ENCODE results near the gene REN.

REN gene

GRCh38 chr1:204152310-204153044 lies 13.7 kb downstream of the REN start:
- DNase-seq: no peak

- no peak for DNase-seq
These were observed 14.4 kb downstream of the REN start, which contains the start of gene ETNK2 for GRCh38 chr1:204151552-204152309. Gene ETNK2, minus strand, starts transcription at chr1:204152044. Its CDS starts 192 bp downstream, at chr1:204151852.

- DNase-seq: no peak
These were observed 15.2 kb downstream of the REN start for GRCh38 chr1:204150702-204151551.

- DNase-seq: no peak
These were observed 16.2 kb downstream of the REN start for GRCh38 chr1:204149635-204150565.

- DNase-seq: no peak
These were observed 17.0 kb downstream of the REN start for GRCh38 chr1:204149107-204149506.

- DNase-seq: no peak
These were observed 18.4 kb downstream of the REN start for GRCh38 chr1:204147406-204148383.

- no peak for DNase-seq
These were observed 19.2 kb downstream of the REN start for GRCh38 chr1:204146965-204147364.

- no peak for DNase-seq
These were observed 19.8 kb downstream of the REN start for GRCh38 chr1:204146309-204146708.

- DNase-seq: no peak
These were observed 21.1 kb downstream of the REN start for GRCh38 chr1:204145033-204145504.

GRCh38 chr1:204143276-204144041 lies 22.7 kb downstream of the REN start:
- DNase-seq: no peak

GRCh38 chr1:204142032-204142974 lies 23.8 kb downstream of the REN start:
- DNase-seq: no peak

GRCh38 chr1:204141131-204141530 lies 25.0 kb downstream of the REN start:
- DNase-seq: no peak

- DNase-seq: no peak
These were observed 26.2 kb downstream of the REN start for GRCh38 chr1:204139952-204140351.

- no peak for DNase-seq
These were observed 27.0 kb downstream of the REN start for GRCh38 chr1:204139088-204139487.

GRCh38 chr1:204136814-204137213 lies 29.3 kb downstream of the REN start:
- no peak for DNase-seq

- no peak for DNase-seq
These were observed 32.0 kb downstream of the REN start for GRCh38 chr1:204134103-204134502.

GRCh38 chr1:204132718-204133117 lies 33.4 kb downstream of the REN start:
- no peak for DNase-seq

GRCh38 chr1:204131978-204132377 lies 34.2 kb downstream of the REN start:
- no peak for DNase-seq
